Lower leg skin (tissue), 4 donors: ENCODE measurements around the gene GPR18. TPM values are rescaled to one million over a fixed set of nuclear protein-coding genes. Genes with fewer than 3 reads are reported as not detected.
"Not testable (repeated sequence)": the region's sequence is repeated elsewhere in the genome, so short reads cannot be mapped to it uniquely, and the experiment has no call there.

Experiments
- DNase-seq, 2 donors: peaks; one replicate each; pipeline ENCODE4 v3.0.0-alpha.2; 2019; ENCODE audit warnings: low spot score in 2 of 2
- H3K4me3 ChIP-seq: fragments of 200-600 bp; sonication (generic); 2 replicates; pipeline ENCODE4 v1.5.1; 2017; ENCODE audit warnings: mild to moderate bottlenecking, low read depth; ENCODE audit not compliant: poor library complexity, severe bottlenecking
- CTCF ChIP-seq, 3 donors: fragments of 450-650 bp; IDR thresholded peaks; one replicate each; pipeline ENCODE4 v1.5.1; 2016; ENCODE audit warnings: antibody characterized with exemption in 3 of 3, mild to moderate bottlenecking in 3 of 3, moderate library complexity in 2 of 3
- POLR2A ChIP-seq, 2 donors: fragments of 450-650 bp; IDR thresholded peaks; one replicate each; pipeline ENCODE4 v1.6.1; 2016 to 2017; ENCODE audit warnings: antibody characterized with exemption in 2 of 2, mild to moderate bottlenecking in 1 of 2, moderate library complexity in 1 of 2
- WGBS, 2 donors: methylation state at CpG; one replicate each; pipeline ENCODE4 v1.1.5; 2018; 5-methylcytosine and 5-hydroxymethylcytosine counted together
- intact Hi-C: fragments of 100-400 bp; cut with DNase I; formaldehyde crosslinking; loops from one replicate; pipeline ENCODE4 v1.15.0; 2023; ENCODE audit warnings: low total_unique reads
- total RNA-seq, 4 donors: library from RNA; depleted of rRNA; stranded (reverse); fragments of >200 nt; gene quantifications; one replicate each; pipeline ENCODE4 v1.1.0, GENCODE V29; 2016

Gene GPR18
- total RNA-seq, 4 donors from 2014 or later, result not detected

- 88 to 100% methylated on average over 1 of the region's 1 CpG for WGBS, 2 donors
- no peak overlapping the region for H3K4me3 ChIP-seq
- no peak for DNase-seq
- TF ChIP-seq POLR2A (IDR thresholded peaks at IDR 0.05) (no peak), CTCF (IDR thresholded peaks at IDR 0.05) (no peak)
- intact Hi-C loops, result no loop called here
Measured at GRCh38 chr13:99246100-99246499, 12.1 kb downstream of the GPR18 start.

- no peak overlapping the region for H3K4me3 ChIP-seq
- WGBS, 2 donors, result 78 to 85% methylated on average over 8 of the region's 8 CpGs
- TF ChIP-seq CTCF (IDR thresholded peaks at IDR 0.05) (no peak), POLR2A (IDR thresholded peaks at IDR 0.05) (no peak)
Measured at GRCh38 chr13:99237981-99238662, 20.1 kb downstream of the GPR18 start.

GRCh38 chr13:99231721-99232120 is 26.5 kb downstream of the GPR18 start:
- TF ChIP-seq POLR2A (IDR thresholded peaks at IDR 0.05) (no peak), CTCF (IDR thresholded peaks at IDR 0.05) (no peak)
- DNase-seq, result no peak
- no peak overlapping the region for H3K4me3 ChIP-seq
- 64 to 82% methylated on average over 1 of the region's 1 CpG for WGBS, 2 donors
- intact Hi-C loops, result no loop called here

More at GRCh38 chr13:99237981-99238662, 20.1 kb downstream of the GPR18 start:
- intact Hi-C loops, result no loop called here
- no peak for DNase-seq

- DNase-seq, result no peak
- no peak overlapping the region for H3K4me3 ChIP-seq
- TF ChIP-seq CTCF (IDR thresholded peaks at IDR 0.05), result no peak
- TF ChIP-seq POLR2A (IDR thresholded peaks at IDR 0.05), result no peak
- intact Hi-C loops, result no loop called here
- 94 to 95% methylated on average over 3 of the region's 3 CpGs for WGBS, 2 donors
Measured at GRCh38 chr13:99230991-99231390, 27.2 kb downstream of the GPR18 start.

- H3K4me3 ChIP-seq, DNase-seq, intact Hi-C loops: not testable (repeated sequence)
- 93 to 96% methylated on average over 12 of the region's 12 CpGs for WGBS, 2 donors
Measured at GRCh38 chr13:99230588-99230987, 27.6 kb downstream of the GPR18 start.

- no peak for TF ChIP-seq CTCF (IDR thresholded peaks at IDR 0.05)
- TF ChIP-seq POLR2A (IDR thresholded peaks at IDR 0.05), result no peak
- no peak overlapping the region for H3K4me3 ChIP-seq
- 60 to 62% methylated on average over 13 of the region's 13 CpGs for WGBS, 2 donors
- intact Hi-C loops, result no loop called here
- no peak for DNase-seq
Measured at GRCh38 chr13:99228737-99229691, 29.2 kb downstream of the GPR18 start.
